HG03378 (cell line): ENCODE measurements around the gene HARS1.
"Not testable (repeated sequence)": the region's sequence is repeated elsewhere in the genome, so short reads cannot be mapped to it uniquely, and the experiment has no call there.

ENCODE experiments used
- ATAC-seq: cut with Tn5 transposase; IDR thresholded peaks from one replicate; pipeline ENCODE4 v1.9.1; 2021; ENCODE audit warnings: mild to moderate bottlenecking, moderate library complexity; ENCODE audit not compliant: unreplicated experiment

HARS1 gene

GRCh38 chr5:140633501-140633900 lies 57.7 kb downstream of the HARS1 start:
- ATAC-seq = no peak

DNA sequence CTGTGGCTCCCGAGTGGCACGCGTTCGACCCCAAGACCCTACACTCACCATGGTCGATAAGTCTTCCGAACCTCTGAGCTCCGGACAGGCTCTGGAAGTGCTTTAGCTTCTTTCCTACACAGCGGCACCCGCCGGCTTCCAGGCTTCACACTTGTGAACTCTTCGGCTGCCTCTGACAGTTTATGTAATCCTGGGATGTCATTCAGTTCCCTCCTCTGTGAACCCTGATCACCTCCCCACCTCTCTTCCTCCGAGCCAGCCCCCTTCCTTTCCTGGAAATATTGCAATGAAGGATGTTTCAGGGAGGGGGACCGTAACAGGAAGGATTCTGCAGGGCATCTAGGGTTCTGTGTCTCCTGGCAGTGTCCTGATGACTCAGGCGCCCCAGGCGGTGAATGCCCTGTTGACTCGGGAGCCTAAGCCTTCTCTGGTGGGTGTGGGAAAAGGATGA lies 58.1 kb downstream of the HARS1 start, which contains the start of gene CD14:
Gene CD14 (minus strand): TSS at position 155 of the 451 bp plus-strand sequence. CDS start 104 bp downstream, at position 51.
- ATAC-seq = no peak

- peak; percentile 59 for ATAC-seq
Measured at GRCh38 chr5:140632366-140633020, 58.7 kb downstream of the HARS1 start.

- peak; percentile 26 for ATAC-seq
Measured at GRCh38 chr5:140631831-140632365, 59.3 kb downstream of the HARS1 start.

DNA sequence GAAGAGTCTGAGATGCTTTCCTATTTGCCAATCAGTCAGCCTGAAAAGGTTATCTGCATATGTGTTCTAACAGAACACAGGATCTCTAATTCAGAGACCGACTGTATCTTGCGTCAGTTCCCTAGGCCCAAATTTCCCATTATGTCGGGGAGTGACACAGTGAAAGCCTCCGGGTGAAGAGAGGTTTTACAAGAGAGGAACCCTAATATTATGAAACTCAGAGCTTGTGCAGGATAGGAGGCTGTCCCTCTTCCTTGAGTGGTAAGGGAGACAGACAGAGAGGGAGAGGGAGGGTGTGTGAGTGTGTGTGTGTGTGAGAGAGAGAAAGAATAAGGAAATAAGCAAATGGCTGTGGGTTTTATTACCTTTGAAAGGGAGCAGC lies 60.1 kb downstream of the HARS1 start:
- no peak for ATAC-seq

GRCh38 chr5:140630292-140631035 lies 60.7 kb downstream of the HARS1 start:
- ATAC-seq = no peak

DNA sequence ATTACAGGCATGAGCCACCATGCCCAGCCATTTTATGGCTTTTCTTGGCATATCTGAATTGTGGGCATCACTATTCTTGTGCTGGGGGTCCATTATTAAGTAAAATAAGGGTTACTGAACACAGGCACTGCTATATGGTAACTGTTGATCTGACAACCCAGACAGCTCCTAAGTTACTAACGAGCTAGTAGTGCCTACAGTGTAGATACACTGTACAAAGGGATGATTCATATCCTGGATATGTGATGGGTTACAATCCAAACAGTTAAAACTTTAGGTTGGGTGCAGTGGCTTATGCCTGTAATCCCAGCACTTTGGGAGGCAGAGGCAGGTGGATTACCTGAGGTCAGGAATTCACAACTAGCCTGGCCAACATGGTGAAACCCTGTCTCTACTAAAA lies 62.5 kb downstream of the HARS1 start:
- ATAC-seq = no peak

GRCh38 chr5:140627972-140628371 lies 63.2 kb downstream of the HARS1 start:
- ATAC-seq = no peak

GRCh38 chr5:140624886-140625285 lies 66.3 kb downstream of the HARS1 start:
- ATAC-seq = not testable (repeated sequence)
